ENCODE data around the gene NEUROG2. TPM values are rescaled to one million over a fixed set of nuclear protein-coding genes. Genes with fewer than 3 reads are reported as not detected.

The NEUROG2 gene
- polyA plus RNA-seq, 1 experiment: not detected

DNA sequence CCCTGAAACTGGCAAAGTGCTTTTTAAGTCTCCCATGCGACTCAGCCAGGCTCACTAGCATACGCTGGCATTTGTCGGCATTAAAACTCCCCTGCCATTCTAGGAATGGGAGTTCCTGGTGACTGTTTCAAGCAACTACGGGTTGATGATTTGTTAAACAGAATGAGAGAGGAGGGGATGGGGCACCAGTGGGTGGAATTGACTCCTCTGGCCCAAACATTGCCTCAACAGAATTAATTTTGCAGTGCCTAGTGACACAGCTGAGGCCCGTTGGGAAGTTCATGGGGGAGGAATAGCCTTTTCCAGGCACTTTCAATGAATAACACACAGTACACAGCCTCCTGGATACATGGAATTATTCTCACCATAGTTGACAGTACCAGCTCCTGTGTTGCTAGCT lies 30.1 kb downstream of the NEUROG2 start:
- Histone ChIP-seq H3K36me3 (ENCODE audit: control insufficient read depth, insufficient read depth, low read length) (no peaks in the 10 kb centered on the region), H3K27me3 (ENCODE audit: control insufficient read depth, insufficient read depth, low read length) (no peaks in the 10 kb centered on the region), H3K4me3 (ENCODE audit: low read depth, low read length) (no peak overlapping the region)
- ChIA-PET POLR2A (no interaction called here), CTCF (no interaction called here)
- DNase-seq (ENCODE audit: low read depth): no peak
- TF ChIP-seq, protein P1, sequence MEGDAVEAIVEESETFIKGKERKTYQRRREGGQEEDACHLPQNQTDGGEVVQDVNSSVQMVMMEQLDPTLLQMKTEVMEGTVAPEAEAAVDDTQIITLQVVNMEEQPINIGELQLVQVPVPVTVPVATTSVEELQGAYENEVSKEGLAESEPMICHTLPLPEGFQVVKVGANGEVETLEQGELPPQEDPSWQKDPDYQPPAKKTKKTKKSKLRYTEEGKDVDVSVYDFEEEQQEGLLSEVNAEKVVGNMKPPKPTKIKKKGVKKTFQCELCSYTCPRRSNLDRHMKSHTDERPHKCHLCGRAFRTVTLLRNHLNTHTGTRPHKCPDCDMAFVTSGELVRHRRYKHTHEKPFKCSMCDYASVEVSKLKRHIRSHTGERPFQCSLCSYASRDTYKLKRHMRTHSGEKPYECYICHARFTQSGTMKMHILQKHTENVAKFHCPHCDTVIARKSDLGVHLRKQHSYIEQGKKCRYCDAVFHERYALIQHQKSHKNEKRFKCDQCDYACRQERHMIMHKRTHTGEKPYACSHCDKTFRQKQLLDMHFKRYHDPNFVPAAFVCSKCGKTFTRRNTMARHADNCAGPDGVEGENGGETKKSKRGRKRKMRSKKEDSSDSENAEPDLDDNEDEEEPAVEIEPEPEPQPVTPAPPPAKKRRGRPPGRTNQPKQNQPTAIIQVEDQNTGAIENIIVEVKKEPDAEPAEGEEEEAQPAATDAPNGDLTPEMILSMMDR (IDR thresholded peaks at IDR 0.05; ENCODE audit: insufficient read depth, low read depth, low read length): no peak

DNA sequence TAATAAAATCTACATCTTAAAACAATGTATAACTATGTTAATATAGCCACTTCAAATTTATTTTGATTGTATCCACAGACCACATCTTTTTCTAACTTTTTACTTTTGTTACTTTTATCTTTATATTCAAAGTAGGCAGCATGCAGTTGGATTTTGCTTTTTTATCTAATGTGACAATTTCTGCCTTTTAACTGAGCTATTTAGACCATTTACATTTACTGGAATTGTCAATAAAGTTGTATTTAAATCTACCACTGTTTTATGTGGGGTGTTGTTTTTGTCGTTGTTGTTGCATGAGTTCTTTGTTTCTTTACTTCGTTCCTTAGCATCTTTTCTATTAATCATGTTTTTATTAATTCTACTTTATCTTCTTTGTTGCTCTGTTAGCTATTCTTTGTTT lies 42.0 kb downstream of the NEUROG2 start:
- DNase-seq (ENCODE audit: low read depth): no peak
- TF ChIP-seq, protein P1 (IDR thresholded peaks at IDR 0.05; ENCODE audit: insufficient read depth, low read depth, low read length): no peak
- ChIA-PET POLR2A (no interaction called here), CTCF (no interaction called here)
- H3K27me3 ChIP-seq (ENCODE audit: control insufficient read depth, insufficient read depth, low read length): no peaks in the 10 kb centered on the region
- H3K36me3 ChIP-seq (ENCODE audit: control insufficient read depth, insufficient read depth, low read length): no peaks in the 10 kb centered on the region
- H3K4me3 ChIP-seq (ENCODE audit: low read depth, low read length): no peak overlapping the region

GRCh38 chr4:112472318-112472717 lies 43.7 kb downstream of the NEUROG2 start:
- Histone ChIP-seq H3K4me3 (ENCODE audit: low read depth, low read length) (no peak overlapping the region), H3K27me3 (ENCODE audit: control insufficient read depth, insufficient read depth, low read length) (no peaks in the 10 kb centered on the region), H3K36me3 (ENCODE audit: control insufficient read depth, insufficient read depth, low read length) (no peaks in the 10 kb centered on the region)
- CTCF ChIA-PET: no interaction called here
- TF ChIP-seq, protein P1 (IDR thresholded peaks at IDR 0.05; ENCODE audit: insufficient read depth, low read depth, low read length): no peak
- POLR2A ChIA-PET: no interaction called here
- no peak for DNase-seq (ENCODE audit: low read depth)

Other genes starting within 250 kb of the NEUROG2 start
- 2.2 and 5.6 TPM in 2 replicates for gene TIFA, start 230.3 kb downstream of the NEUROG2 start, polyA plus RNA-seq (2011; rRNA removed)
- gene ALPK1, start 218.8 kb downstream of the NEUROG2 start, polyA plus RNA-seq (2011; rRNA removed): 7.6 and 11.8 TPM in 2 replicates
- gene ZGRF1, start 120.7 kb upstream of the NEUROG2 start, polyA plus RNA-seq (2011; rRNA removed): 1.4 and 3.0 TPM in 2 replicates
- gene LARP7, start 121.0 kb upstream of the NEUROG2 start, polyA plus RNA-seq (2011; rRNA removed): 6.3 and 18.1 TPM in 2 replicates

Data from BJ (cell line).